ENCODE results near the gene DUXB.

DNA sequence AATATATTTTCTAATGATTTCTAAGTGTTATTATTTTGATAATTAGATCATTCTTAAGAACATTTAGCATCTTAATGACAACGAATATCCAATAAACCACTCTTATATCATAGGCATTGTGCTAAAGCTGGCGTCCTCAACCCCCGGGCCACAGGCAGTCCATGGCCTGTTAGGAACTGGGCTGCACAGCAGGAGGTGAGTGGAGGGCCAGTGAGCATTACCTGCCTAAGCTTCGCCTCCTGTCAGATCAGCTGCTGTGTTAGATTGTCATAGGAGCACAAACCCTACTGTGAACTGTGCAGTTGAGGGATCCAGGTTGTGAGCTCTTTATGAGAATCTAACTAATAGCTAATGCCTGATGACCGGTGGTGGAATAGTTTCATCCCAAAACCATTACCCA lies 3.7 kb downstream of the DUXB start:
- TF ChIP-seq POLR2A (IDR thresholded peaks at IDR 0.05), result no peak
- TF ChIP-seq, protein P1, sequence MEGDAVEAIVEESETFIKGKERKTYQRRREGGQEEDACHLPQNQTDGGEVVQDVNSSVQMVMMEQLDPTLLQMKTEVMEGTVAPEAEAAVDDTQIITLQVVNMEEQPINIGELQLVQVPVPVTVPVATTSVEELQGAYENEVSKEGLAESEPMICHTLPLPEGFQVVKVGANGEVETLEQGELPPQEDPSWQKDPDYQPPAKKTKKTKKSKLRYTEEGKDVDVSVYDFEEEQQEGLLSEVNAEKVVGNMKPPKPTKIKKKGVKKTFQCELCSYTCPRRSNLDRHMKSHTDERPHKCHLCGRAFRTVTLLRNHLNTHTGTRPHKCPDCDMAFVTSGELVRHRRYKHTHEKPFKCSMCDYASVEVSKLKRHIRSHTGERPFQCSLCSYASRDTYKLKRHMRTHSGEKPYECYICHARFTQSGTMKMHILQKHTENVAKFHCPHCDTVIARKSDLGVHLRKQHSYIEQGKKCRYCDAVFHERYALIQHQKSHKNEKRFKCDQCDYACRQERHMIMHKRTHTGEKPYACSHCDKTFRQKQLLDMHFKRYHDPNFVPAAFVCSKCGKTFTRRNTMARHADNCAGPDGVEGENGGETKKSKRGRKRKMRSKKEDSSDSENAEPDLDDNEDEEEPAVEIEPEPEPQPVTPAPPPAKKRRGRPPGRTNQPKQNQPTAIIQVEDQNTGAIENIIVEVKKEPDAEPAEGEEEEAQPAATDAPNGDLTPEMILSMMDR (IDR thresholded peaks at IDR 0.05 in 8 of 11, conservative IDR thresholded peaks at IDR 0.05 in 3 of 11), result no peak
- TF ChIP-seq POLR2AphosphoS5 (IDR thresholded peaks at IDR 0.05), result no peak

Measured in spleen (tissue), 7 donors.